Stimulated activated CD4-positive, alpha-beta T cell treated with anti-CD3 and anti-CD28 coated beads, Interleukin-4, amount 100 ng/mL, for 4 hours (primary cell): ENCODE measurements around the gene ATP9B.
"Not testable (repeated sequence)": the region's sequence is repeated elsewhere in the genome, so short reads cannot be mapped to it uniquely, and the experiment has no call there.

Source experiments
- DNase-seq, 2 experiments: peaks; one replicate each; pipeline ENCODE4 v3.0.0-alpha.2; 2020

The ATP9B gene

GRCh38 chr18:79367480-79367879 is 298.3 kb downstream of the ATP9B start:
- DNase-seq: no peak

- DNase-seq: no peak
Measured at GRCh38 chr18:79367989-79368388, 298.8 kb downstream of the ATP9B start.

GRCh38 chr18:79368681-79369080 is 299.5 kb downstream of the ATP9B start:
- DNase-seq: no peak

- DNase-seq: no peak
Measured at GRCh38 chr18:79371561-79372121, 302.4 kb downstream of the ATP9B start.

GRCh38 chr18:79372461-79372860 is 303.3 kb downstream of the ATP9B start:
- DNase-seq: no peak

GRCh38 chr18:79372991-79373390 is 303.8 kb downstream of the ATP9B start:
- DNase-seq: no peak

GRCh38 chr18:79373736-79374135 is 304.5 kb downstream of the ATP9B start:
- no peak for DNase-seq

GRCh38 chr18:79374408-79375171 is 305.4 kb downstream of the ATP9B start:
- no peak for DNase-seq

GRCh38 chr18:79375441-79376154 is 306.4 kb downstream of the ATP9B start:
- no peak for DNase-seq

GRCh38 chr18:79376661-79377060 is 307.5 kb downstream of the ATP9B start:
- DNase-seq: not testable (repeated sequence)

GRCh38 chr18:79377187-79377891 is 308.1 kb downstream of the ATP9B start:
- no peak for DNase-seq

GRCh38 chr18:79378536-79379250 is 309.5 kb downstream of the ATP9B start:
- DNase-seq: peak; percentile 79 to 81

GRCh38 chr18:79379251-79379905 is 310.2 kb downstream of the ATP9B start:
- DNase-seq: no peak

GRCh38 chr18:79379931-79380815 is 311.0 kb downstream of the ATP9B start:
- DNase-seq: no peak

- peak; percentile 61 to 77 for DNase-seq
Measured at GRCh38 chr18:79380816-79381806, 311.9 kb downstream of the ATP9B start.

- DNase-seq: no peak
Measured at GRCh38 chr18:79381811-79382311, 312.7 kb downstream of the ATP9B start.

GRCh38 chr18:79382681-79383387 is 313.6 kb downstream of the ATP9B start:
- DNase-seq: no peak

- DNase-seq: no peak
Measured at GRCh38 chr18:79383388-79384056, 314.3 kb downstream of the ATP9B start.
